HG03066 (cell line): ENCODE measurements around the gene MAP3K9.

Experiments
- ATAC-seq: cut with Tn5 transposase; IDR thresholded peaks from one replicate; pipeline ENCODE4 v1.9.1; 2021; ENCODE audit warnings: low read depth; ENCODE audit not compliant: unreplicated experiment

MAP3K9 gene

GRCh38 chr14:70702161-70702560, 107.2 kb downstream of the MAP3K9 start:
- no peak for ATAC-seq

- ATAC-seq, result no peak
These were observed 107.7 kb downstream of the MAP3K9 start for GRCh38 chr14:70701610-70702009.

GRCh38 chr14:70700955-70701585, 108.2 kb downstream of the MAP3K9 start:
- ATAC-seq, result no peak

GRCh38 chr14:70699646-70700045, 109.7 kb downstream of the MAP3K9 start:
- ATAC-seq, result no peak

DNA sequence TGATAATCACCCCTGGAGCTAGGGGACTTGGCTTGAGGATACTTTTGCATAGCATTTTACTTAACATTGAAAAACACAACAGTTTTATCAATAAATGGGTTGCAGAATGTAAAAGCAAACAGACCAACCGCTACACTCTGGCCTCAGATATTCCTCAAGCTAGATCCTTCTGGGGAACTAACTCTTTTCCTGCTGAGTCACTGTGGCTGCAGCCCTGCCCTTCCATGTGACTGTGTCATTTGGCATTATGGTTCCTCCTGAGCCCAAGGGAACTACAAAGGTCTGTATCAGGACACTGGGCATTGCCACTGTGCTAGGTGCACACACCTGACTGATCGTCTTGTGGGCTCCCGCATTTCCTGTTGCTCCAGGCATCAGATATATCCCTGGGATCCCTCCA, 111.0 kb downstream of the MAP3K9 start:
- ATAC-seq, result no peak

DNA sequence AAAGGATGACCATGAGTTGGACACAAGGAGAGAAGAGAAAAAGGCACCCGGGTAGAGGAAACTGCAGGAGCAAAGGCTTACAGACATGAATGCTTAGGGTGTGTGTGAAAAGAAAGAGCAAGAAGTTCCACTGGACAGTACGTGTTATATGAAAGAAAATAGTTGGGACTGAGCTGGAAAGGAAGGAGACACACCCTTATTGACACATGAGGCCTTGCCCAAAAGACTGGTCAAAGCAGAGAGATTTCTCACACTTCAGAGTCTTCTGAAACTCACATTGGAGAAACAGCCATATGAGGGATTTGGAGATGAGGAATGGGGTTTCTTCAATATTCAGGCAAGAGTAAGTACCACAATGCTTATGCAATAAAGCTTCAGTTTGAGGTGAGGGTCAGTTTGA, 111.6 kb downstream of the MAP3K9 start:
- ATAC-seq, result no peak

DNA sequence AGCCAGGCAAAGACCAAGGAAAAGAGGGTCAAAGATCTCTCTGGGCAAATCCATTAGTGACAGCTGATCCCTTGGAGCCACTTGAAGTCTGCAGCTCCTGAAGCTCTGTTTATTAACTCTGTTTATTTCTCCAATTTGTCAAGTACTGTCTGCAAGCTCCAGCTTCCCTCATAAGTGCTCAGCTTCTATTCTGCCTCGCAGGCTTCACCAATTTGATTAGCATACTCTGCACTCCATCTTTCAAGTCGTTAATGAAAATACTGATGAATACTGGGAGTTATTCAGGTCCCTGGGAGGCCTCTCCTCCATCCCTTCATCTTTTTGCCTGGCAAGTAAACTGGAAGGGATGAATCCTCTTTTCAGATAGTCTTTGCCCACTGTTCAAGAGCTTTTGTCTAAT, 113.3 kb downstream of the MAP3K9 start:
- ATAC-seq, result no peak

DNA sequence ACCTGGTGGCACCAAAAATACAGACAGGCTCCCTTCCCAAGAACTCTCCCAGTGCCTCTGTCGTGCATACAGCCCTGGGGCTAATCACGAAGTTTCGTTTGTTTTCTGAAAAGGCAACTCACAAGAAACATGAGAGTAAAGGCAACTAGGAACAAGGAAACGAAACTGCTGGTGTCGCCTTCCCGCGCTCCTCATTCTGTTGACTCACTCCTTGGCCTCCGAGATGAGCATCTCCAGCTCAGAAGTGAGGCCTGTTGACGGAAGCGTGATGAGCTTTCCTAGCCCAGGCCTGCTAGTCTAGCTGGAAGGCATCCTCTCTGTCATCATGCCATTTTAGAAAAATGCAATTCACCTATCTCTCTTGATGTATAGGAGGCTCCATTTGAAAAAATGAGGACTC, 117.1 kb downstream of the MAP3K9 start:
- ATAC-seq, result no peak

- ATAC-seq, result no peak
These were observed 123.7 kb downstream of the MAP3K9 start for GRCh38 chr14:70685474-70686197.

GRCh38 chr14:70683983-70684382, 125.3 kb downstream of the MAP3K9 start:
- ATAC-seq, result no peak

DNA sequence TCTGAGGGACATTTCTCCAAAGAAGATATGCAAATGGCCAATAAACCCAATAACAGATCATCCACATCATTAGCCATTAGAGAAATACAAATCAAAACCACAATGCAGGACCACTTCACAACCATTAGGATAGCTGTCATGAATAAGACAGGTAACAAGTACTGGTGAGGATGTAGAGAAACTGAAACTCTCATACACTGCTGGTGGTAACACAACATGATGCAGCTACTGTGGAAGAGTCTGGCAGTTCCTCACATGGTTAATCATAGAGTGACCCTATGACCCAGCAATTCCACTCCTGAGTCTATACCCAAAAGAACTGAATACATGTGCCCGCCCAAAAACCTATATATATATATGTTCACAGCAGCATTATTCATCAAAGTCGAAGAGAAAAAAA, 128.6 kb downstream of the MAP3K9 start:
- no peak for ATAC-seq

- ATAC-seq, result no peak
These were observed 132.0 kb downstream of the MAP3K9 start for GRCh38 chr14:70677341-70677740.
